PC-3 (cell line): ENCODE data around the gene ONECUT1.

Experiments
- CTCF ChIP-seq: fragments of 300-600 bp; sonication (generic); conservative IDR thresholded peaks from 2 replicates; pipeline ENCODE4 v1.5.1; 2017; ENCODE audit warnings: antibody characterized with exemption, low read depth, mild to moderate bottlenecking, low read length
- EZH2 ChIP-seq: fragments of 300-600 bp; sonication (generic); IDR thresholded peaks from one replicate; pipeline ENCODE4 v1.6.1; 2017; ENCODE audit warnings: antibody characterized with exemption, mild to moderate bottlenecking, low read length; ENCODE audit not compliant: unreplicated experiment
- EZH2phosphoT487 ChIP-seq: fragments of 300-600 bp; sonication (generic); IDR thresholded peaks from 2 replicates; pipeline ENCODE4 v1.6.1; 2018; ENCODE audit warnings: mild to moderate bottlenecking, antibody characterized with exemption, low read length, borderline replicate concordance

GRCh38 chr15:52738311-52738710 lies 51.8 kb downstream of the ONECUT1 start:
- TF ChIP-seq CTCF (no peak), EZH2 (no peak), EZH2phosphoT487 (no peak)
